H9 (cell line): ENCODE measurements around the gene SV2C. TPM values are rescaled to one million over a fixed set of nuclear protein-coding genes. Genes with fewer than 3 reads are reported as not detected.

Experiments
- DNase-seq: peaks from one replicate; pipeline ENCODE4 v3.0.0-alpha.2; 2017
- H2AFZ ChIP-seq: one replicate; pipeline ENCODE4 v1.6.1; 2013; ENCODE audit warnings: mild to moderate bottlenecking, low read length, control low read depth, moderate library complexity
- H2AK5ac ChIP-seq: 2 replicates; pipeline ENCODE4 v1.6.1; 2013; ENCODE audit warnings: low read length, control low read depth, mixed read lengths; ENCODE audit not compliant: insufficient read length
- H2BK120ac ChIP-seq: one replicate; pipeline ENCODE4 v1.6.1; 2013; ENCODE audit warnings: low read depth, mild to moderate bottlenecking, low read length, control low read depth, inconsistent platforms; ENCODE audit not compliant: poor library complexity, severe bottlenecking
- H2BK12ac ChIP-seq: 2 replicates; pipeline ENCODE4 v1.6.1; 2013; ENCODE audit warnings: low read length, control low read depth, mixed read lengths, low read depth; ENCODE audit not compliant: insufficient read length
- H2BK15ac ChIP-seq: 2 replicates; pipeline ENCODE4 v1.6.1; 2013; ENCODE audit warnings: low read depth, low read length, control low read depth
- H2BK20ac ChIP-seq: one replicate; pipeline ENCODE4 v1.6.1; 2013; ENCODE audit warnings: low read depth, mild to moderate bottlenecking, low read length, control low read depth, inconsistent platforms; ENCODE audit not compliant: poor library complexity, severe bottlenecking
- H2BK5ac ChIP-seq: 2 replicates; pipeline ENCODE4 v1.6.1; 2013; ENCODE audit warnings: low read length, control low read depth, mixed read lengths; ENCODE audit not compliant: insufficient read length
- H3K14ac ChIP-seq: 2 replicates; pipeline ENCODE4 v1.6.1; 2013; ENCODE audit warnings: low read length, control low read depth; ENCODE audit not compliant: insufficient read depth
- H3K18ac ChIP-seq: 2 replicates; pipeline ENCODE4 v1.6.1; 2013; ENCODE audit warnings: low read depth, mild to moderate bottlenecking, mixed read lengths, low read length, control low read depth; ENCODE audit not compliant: insufficient read length
- H3K23ac ChIP-seq: 2 replicates; pipeline ENCODE4 v1.6.1; 2013; ENCODE audit warnings: low read length, control low read depth, mixed read lengths, low read depth; ENCODE audit not compliant: insufficient read length
- H3K23me2 ChIP-seq: 2 replicates; pipeline ENCODE4 v1.6.1; 2013; ENCODE audit warnings: low read depth, mild to moderate bottlenecking, mixed read lengths, low read length, control low read depth; ENCODE audit not compliant: insufficient read length, poor library complexity, severe bottlenecking
- H3K27ac ChIP-seq: 2 replicates; pipeline ENCODE4 v1.5.1; 2013; ENCODE audit warnings: low read length, control low read depth, mixed read lengths, low read depth; ENCODE audit not compliant: insufficient read length
- H3K27me3 ChIP-seq: 2 replicates; pipeline ENCODE4 v1.6.1; 2013; ENCODE audit warnings: low read length, control low read depth, inconsistent platforms; ENCODE audit not compliant: insufficient read depth
- H3K4ac ChIP-seq: 2 replicates; pipeline ENCODE4 v1.6.1; 2013; ENCODE audit warnings: low read depth, mild to moderate bottlenecking, control low read depth, inconsistent platforms, low read length, moderate library complexity
- H3K4me1 ChIP-seq: 2 replicates; pipeline ENCODE4 v1.6.1; 2013; ENCODE audit warnings: low read length, control low read depth, inconsistent platforms; ENCODE audit not compliant: insufficient read depth
- H3K4me2 ChIP-seq: 2 replicates; pipeline ENCODE4 v1.6.1; 2013; ENCODE audit warnings: low read length, control low read depth, mixed read lengths; ENCODE audit not compliant: insufficient read length, insufficient read depth
- H3K56ac ChIP-seq: 2 replicates; pipeline ENCODE4 v1.6.1; 2013; ENCODE audit warnings: low read depth, mild to moderate bottlenecking, mixed read lengths, low read length, control low read depth; ENCODE audit not compliant: insufficient read length
- H3K79me1 ChIP-seq: 2 replicates; pipeline ENCODE4 v1.6.1; 2013; ENCODE audit warnings: low read depth, mild to moderate bottlenecking, moderate library complexity, low read length, control low read depth, inconsistent platforms; ENCODE audit not compliant: insufficient read depth, poor library complexity, severe bottlenecking
- H3K79me2 ChIP-seq: 2 replicates; pipeline ENCODE4 v1.6.1; 2013; ENCODE audit warnings: low read length, control low read depth, inconsistent platforms; ENCODE audit not compliant: insufficient read depth
- H3K9ac ChIP-seq: 2 replicates; pipeline ENCODE4 v1.6.1; 2013; ENCODE audit warnings: low read length, control low read depth, mixed read lengths; ENCODE audit not compliant: insufficient read length; ENCODE audit errors: extremely low read depth
- H3K9me3 ChIP-seq: one replicate; pipeline ENCODE4 v1.6.1; 2013; ENCODE audit warnings: low read depth, low read length, inconsistent platforms; ENCODE audit not compliant: control insufficient read depth
- H3T11ph ChIP-seq: one replicate; pipeline ENCODE4 v1.6.1; 2013; ENCODE audit warnings: mild to moderate bottlenecking, low read length, control low read depth, inconsistent platforms
- H4K20me1 ChIP-seq: one replicate; pipeline ENCODE4 v1.6.1; 2013; ENCODE audit not compliant: control insufficient read depth, insufficient read length, insufficient read depth
- H4K5ac ChIP-seq: 2 replicates; pipeline ENCODE4 v1.6.1; 2013; ENCODE audit warnings: low read depth, mild to moderate bottlenecking, mixed read lengths, low read length, control low read depth; ENCODE audit not compliant: insufficient read length
- H4K8ac ChIP-seq: replicated peaks from 2 replicates; pipeline ENCODE4 v1.6.1; 2013; ENCODE audit warnings: low read length, control low read depth, mixed read lengths, low read depth; ENCODE audit not compliant: insufficient read length
- H4K91ac ChIP-seq: 2 replicates; pipeline ENCODE4 v1.6.1; 2013; ENCODE audit warnings: low read depth, mild to moderate bottlenecking, moderate library complexity, mixed read lengths, low read length, control low read depth; ENCODE audit not compliant: insufficient read length
- H3K27ac Mint-ChIP-seq, 3 experiments: 2 replicates in 2 of 3; 3 replicates in 1 of 3; pipeline ENCODE4 v1.8.0; 2020 to 2021; ENCODE audit warnings: mixed read lengths in 3 of 3, mild to moderate bottlenecking in 1 of 3, moderate library complexity in 1 of 3
- H3K27me3 Mint-ChIP-seq: 2 replicates; pipeline ENCODE4 v1.8.0; 2021; ENCODE audit warnings: low read depth, mild to moderate bottlenecking, moderate library complexity, mixed read lengths
- H3K36me3 Mint-ChIP-seq, 3 experiments: 2 replicates in 2 of 3; 3 replicates in 1 of 3; pipeline ENCODE4 v1.8.0; 2020 to 2021; ENCODE audit warnings: low read depth in 3 of 3, mixed read lengths in 3 of 3; ENCODE audit not compliant: insufficient read depth in 1 of 3
- H3K4me1 Mint-ChIP-seq, 2 experiments: 2 replicates each; pipeline ENCODE4 v1.8.0; 2020; ENCODE audit warnings: mixed read lengths in 2 of 2
- H3K4me3 Mint-ChIP-seq, 2 experiments: 2 replicates in 1 of 2; 3 replicates in 1 of 2; pipeline ENCODE4 v1.8.0; 2020 to 2021; ENCODE audit warnings: mild to moderate bottlenecking in 2 of 2, mixed read lengths in 2 of 2, moderate library complexity in 1 of 2
- H3K9me3 Mint-ChIP-seq, 2 experiments: 2 replicates in 1 of 2; 3 replicates in 1 of 2; pipeline ENCODE4 v1.8.0; 2020; ENCODE audit warnings: mild to moderate bottlenecking in 2 of 2, mixed read lengths in 2 of 2, moderate library complexity in 1 of 2
- CTCF ChIP-seq: fragments of 200-600 bp; sonication (generic); conservative IDR thresholded peaks from 3 replicates; pipeline ENCODE4 v1.8.0; 2021; ENCODE audit warnings: antibody characterized with exemption, mild to moderate bottlenecking
- WGBS: extraction: QIAGEN DNeasy Blood & Tissue Kit; methylation state at CpG from one replicate; pipeline ENCODE4 v1.1.7; 2013; ENCODE audit warnings: missing lambda C conversion rate, low lambda C conversion rate, mixed read lengths; ENCODE audit not compliant: insufficient read length; ENCODE audit errors: extremely low coverage; 5-methylcytosine and 5-hydroxymethylcytosine counted together
- total RNA-seq: library from RNA; stranded (reverse); gene quantifications from 2 replicates; pipeline ENCODE4 v1.2.1, GENCODE V29; 2021

The SV2C gene
- total RNA-seq, 1 experiment from 2014 or later: 0.09 TPM

GRCh38 chr5:76222318-76222717 lies 139.1 kb downstream of the SV2C start:
- Histone ChIP-seq H3K4me2 (no peak overlapping the region), H4K8ac (no peak overlapping the region), H3K9ac (no peak overlapping the region), H3K4me1 (no peaks in the 10 kb centered on the region), H3K14ac (no peak overlapping the region), H3K18ac (no peak overlapping the region), H3K23me2 (no peaks in the 10 kb centered on the region), H3K9me3 (no peaks in the 10 kb centered on the region), H2BK5ac (no peak overlapping the region), H3K23ac (no peak overlapping the region), H4K20me1 (no peaks in the 10 kb centered on the region), H2AK5ac (no peak overlapping the region), H3K27ac (no peak overlapping the region), H3K56ac (no peak overlapping the region), H2BK15ac (no peak overlapping the region), H2BK120ac (no peak overlapping the region), H2AFZ (no peak overlapping the region), H4K5ac (no peak overlapping the region), H2BK12ac (no peak overlapping the region), H4K91ac (no peak overlapping the region), H3T11ph (no peak overlapping the region), H3K4ac (no peak overlapping the region), H2BK20ac (no peak overlapping the region), H3K79me2 (no peaks in the 10 kb centered on the region), H3K27me3 (no peaks in the 10 kb centered on the region), H3K79me1 (no peaks in the 10 kb centered on the region)
- Mint-ChIP-seq H3K27ac (no peak overlapping the region), H3K27me3 (no peaks in the 10 kb centered on the region), H3K4me3 (no peak overlapping the region), H3K36me3 (no peaks in the 10 kb centered on the region), H3K9me3 (no peaks in the 10 kb centered on the region), H3K4me1 (peaks cover under 1 to 7% of the 10 kb centered on the region in 2 experiments; a peak in 1 of 4 replicates)
- DNase-seq: no peak
- no CpG with 5 or more reads among the region's 3 CpGs for WGBS
- no peak for TF ChIP-seq CTCF
